GM21447 (cell line): ENCODE measurements around the gene ENPP6.
"Not testable (repeated sequence)": the region's sequence is repeated elsewhere in the genome, so short reads cannot be mapped to it uniquely, and the experiment has no call there.

Experiments
- ATAC-seq: cut with Tn5 transposase; IDR thresholded peaks from one replicate; pipeline ENCODE4 v1.9.1; 2021; ENCODE audit not compliant: unreplicated experiment

ENPP6 gene

GRCh38 chr4:184150102-184150839, 67.4 kb downstream of the ENPP6 start:
- ATAC-seq, result no peak

DNA sequence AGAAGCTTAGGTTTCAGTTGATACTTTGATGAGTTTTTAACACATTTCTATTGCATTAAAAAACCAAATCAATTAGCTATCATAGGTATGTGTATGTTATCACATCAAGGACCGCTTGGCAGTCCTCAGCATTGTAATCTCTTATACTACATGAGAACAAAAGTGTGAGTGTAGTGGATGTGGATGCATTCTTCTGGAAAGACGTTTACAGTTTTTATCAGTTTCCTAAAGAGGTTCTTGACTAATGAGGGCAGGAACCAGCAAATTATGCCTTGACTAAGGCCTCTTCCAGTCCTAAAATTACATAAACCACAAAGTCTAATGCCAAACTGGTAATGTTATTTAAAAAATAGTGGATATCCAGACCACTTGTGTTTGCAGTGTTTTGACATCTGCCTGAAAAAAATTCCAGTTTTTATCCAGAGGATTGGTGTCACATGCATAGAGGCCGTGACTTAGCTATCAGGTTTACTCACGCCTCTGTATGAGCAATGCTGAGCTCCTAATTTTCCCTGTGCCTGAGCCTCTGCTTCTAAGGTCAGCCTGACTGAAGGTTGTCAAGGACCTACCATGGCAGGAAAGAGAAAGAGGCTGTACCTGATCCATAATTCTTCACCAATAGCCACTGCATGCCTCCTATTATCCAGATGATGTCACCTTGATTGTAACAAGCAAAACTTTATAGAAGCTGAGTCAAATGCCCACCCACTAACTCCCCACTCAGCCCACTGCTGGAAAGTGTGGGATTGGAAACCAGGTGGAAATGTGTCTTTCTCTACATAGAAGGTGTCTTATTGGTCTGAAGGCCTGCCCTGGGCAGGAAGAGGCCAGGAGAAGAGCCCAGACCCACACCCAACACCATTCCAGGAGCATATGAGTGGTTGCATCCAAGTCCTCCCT, 68.7 kb downstream of the ENPP6 start:
- no peak for ATAC-seq

- ATAC-seq, result no peak
Observed at GRCh38 chr4:184147858-184148737, 69.6 kb downstream of the ENPP6 start.

DNA sequence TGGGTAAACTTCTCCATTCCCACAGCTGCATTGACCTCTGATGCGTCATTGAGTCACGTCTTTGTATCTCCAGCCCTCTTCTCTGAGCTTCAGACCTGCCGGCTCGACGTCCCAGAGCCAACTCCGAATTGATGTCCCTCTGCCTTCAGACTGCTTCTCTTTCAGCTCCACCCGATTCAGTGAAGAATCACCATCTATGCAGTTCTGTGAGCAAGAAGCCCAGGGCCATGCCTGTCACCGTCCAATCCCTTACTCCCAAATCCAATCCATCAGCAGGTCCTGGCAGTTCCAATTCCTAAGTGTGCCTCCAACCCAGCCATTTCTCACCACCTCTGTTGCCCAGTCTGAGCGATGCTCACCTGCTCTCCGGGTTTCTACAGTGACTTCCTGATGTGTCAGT, 70.7 kb downstream of the ENPP6 start:
- ATAC-seq, result no peak

DNA sequence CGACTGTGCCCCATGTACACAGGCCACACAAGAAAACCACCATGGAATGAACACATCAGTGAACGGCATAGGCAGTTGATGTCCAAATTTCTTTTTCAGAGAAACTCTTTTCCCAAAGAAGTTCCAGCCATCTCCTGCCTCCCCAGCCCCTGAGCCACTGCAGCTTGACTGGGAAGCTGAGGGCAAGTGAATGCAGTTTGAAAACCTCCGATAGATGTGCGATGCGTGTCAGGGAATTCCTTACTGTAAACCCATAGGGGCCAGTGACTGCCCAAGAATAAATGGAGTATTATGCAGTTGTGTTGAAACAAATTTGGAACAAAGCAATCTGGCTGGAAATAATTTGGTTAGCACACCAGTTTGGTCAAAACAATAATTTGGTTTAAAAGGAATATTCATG, 72.1 kb downstream of the ENPP6 start:
- ATAC-seq, result no peak

- ATAC-seq, result no peak
Observed at GRCh38 chr4:184143770-184144564, 73.7 kb downstream of the ENPP6 start.

DNA sequence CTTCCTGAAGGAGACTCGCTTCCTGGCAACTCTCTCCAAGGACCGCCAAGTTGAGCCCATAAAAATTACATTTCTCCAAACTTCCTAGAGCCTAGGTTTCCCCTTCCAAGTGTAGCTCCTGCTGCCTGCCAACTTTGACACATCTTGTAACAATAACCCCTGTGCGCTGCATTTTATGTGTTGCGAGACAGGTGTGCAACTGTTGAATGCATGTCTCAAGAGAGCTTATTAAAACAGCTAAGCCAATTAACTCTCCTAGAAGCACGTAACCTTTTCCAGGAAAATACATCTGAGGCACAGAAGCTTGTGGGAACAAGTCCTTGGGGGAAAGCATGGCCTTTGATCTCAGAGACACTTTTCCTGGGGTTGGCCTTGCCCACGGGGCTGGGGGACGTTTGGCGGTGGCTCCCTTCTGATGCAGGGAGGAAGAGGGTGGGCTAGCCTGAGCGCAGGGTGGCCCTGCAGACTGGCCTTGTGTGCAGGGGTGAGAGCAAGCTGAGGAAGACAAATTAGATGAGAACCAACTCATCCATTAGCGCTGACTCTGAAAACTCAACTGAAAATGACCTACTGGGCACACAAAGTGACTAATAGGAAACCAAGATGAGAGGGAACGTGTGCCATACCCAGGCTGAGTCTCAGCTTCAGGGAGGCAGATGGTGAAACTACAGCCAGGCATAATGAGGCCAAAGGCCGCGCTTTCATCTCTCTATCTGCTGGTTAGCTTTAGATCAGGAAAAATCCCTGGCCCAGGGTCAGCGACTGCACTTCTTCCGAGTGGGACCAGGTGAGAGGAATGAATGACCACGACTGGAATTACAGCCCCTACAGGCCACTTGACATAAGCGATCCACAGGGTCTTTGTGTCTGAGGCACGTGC, 75.3 kb downstream of the ENPP6 start:
- ATAC-seq, result no peak

- not testable (repeated sequence) for ATAC-seq
Observed at GRCh38 chr4:184140901-184141300, 76.8 kb downstream of the ENPP6 start.

GRCh38 chr4:184136525-184136924, 81.1 kb downstream of the ENPP6 start:
- no peak for ATAC-seq

GRCh38 chr4:184126800-184127199, 90.9 kb downstream of the ENPP6 start:
- no peak for ATAC-seq

- ATAC-seq, result no peak
Observed at GRCh38 chr4:184122631-184123408, 94.9 kb downstream of the ENPP6 start.

GRCh38 chr4:184120549-184121127, 97.0 kb downstream of the ENPP6 start:
- ATAC-seq, result no peak

- no peak for ATAC-seq
Observed at GRCh38 chr4:184117662-184118199, 99.9 kb downstream of the ENPP6 start.

GRCh38 chr4:184115399-184115798, 102.3 kb downstream of the ENPP6 start:
- ATAC-seq, result no peak

DNA sequence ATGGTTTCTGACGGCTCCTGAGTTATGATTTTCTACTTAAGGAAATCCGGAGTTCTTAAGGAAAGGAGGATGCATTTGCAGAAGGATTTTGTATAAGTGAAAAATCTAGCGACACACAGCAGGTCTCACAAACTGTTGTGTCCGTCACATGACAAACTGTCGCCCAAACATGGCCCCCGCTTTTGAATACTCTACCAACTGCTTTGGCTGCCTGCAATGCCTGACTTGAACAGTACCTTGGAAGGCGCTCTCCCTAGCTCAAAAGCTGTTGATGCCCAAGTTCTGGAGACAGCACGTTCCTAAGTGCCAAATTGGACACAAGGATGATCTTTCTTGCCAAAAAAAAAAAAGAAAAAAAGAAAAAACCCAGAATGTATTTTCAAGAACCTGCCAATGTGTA, 103.2 kb downstream of the ENPP6 start:
- ATAC-seq, result no peak

- no peak for ATAC-seq
Observed at GRCh38 chr4:184112006-184112550, 105.6 kb downstream of the ENPP6 start.

GRCh38 chr4:184111233-184111832, 106.3 kb downstream of the ENPP6 start:
- ATAC-seq, result no peak
